Activated T-cell treated with anti-CD3 and anti-CD28 coated beads, Interleukin-2, amount 50 U/mL, for 48 hours (primary cell): ENCODE data around the gene APC2.

Experiments used
- DNase-seq, 2 experiments: peaks; one replicate each; pipeline ENCODE4 v3.0.0-alpha.2; 2020

Gene APC2

GRCh38 chr19:1447504-1447903, 2.4 kb upstream of the APC2 start:
- no peak for DNase-seq

- DNase-seq: no peak
These were observed 2.0 kb upstream of the APC2 start for GRCh38 chr19:1447944-1448343.

DNA sequence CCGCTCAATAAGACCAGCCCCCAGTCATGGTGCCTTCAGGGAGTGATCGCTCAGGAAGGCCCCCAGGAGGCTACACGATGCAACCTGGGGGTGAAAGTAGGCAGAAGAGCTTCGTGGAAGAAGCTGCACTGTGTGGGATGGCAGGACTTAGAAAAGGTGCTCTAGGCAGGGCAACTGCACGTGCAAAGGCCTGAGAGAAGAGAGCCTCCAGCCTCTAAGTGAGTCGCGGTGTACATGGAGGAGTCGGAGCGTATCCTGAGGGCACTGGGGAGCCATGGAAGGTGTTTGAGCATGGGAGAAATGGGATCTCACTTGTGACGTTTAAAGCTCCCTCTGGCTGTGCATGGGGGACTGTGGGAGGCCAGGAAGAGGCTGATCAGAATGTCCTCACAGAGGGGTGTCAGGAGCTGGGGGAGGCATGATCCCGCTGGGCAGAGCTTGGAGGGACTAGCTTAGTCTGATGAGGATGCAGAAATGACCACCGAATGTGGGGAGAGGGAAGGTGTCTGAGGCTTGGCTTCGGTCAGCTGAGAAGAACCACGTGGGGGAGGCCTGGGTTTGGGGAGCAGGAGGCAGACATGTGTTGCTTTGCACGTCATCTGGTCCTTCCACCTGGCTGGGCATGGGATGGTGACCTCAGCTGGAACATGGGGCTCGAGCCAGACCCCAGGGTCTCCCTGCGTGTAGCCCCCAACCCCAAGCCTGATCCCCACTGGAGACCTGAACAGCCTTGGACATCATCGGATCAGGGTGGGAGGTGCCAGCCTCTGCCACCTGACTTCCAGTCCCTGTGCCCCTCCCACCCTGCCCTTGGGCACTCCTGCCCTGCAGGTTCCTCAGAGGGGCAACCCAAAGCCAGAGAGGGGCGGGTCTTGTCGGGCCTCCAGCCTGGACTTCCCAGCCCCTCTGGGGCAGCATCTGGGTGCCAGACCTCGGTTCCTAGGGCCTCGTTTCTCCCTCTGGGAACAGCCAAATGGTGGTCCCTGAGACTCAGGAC, 1.1 kb downstream of the APC2 start:
- DNase-seq: no peak

- DNase-seq: no peak
These were observed 2.2 kb downstream of the APC2 start for GRCh38 chr19:1451916-1452801.

GRCh38 chr19:1452802-1453524, 3.0 kb downstream of the APC2 start:
- DNase-seq: no peak

GRCh38 chr19:1453525-1454364, 3.8 kb downstream of the APC2 start:
- DNase-seq: no peak

- DNase-seq: no peak
These were observed 5.0 kb downstream of the APC2 start for GRCh38 chr19:1455002-1455335.

GRCh38 chr19:1455336-1456120, 5.6 kb downstream of the APC2 start:
- DNase-seq: peak; percentile 83 to 85

- DNase-seq: no peak
These were observed 6.4 kb downstream of the APC2 start for GRCh38 chr19:1456121-1456900.

GRCh38 chr19:1457031-1457739, 7.3 kb downstream of the APC2 start:
- DNase-seq: no peak

GRCh38 chr19:1457892-1458291, 8.0 kb downstream of the APC2 start:
- DNase-seq: no peak

DNA sequence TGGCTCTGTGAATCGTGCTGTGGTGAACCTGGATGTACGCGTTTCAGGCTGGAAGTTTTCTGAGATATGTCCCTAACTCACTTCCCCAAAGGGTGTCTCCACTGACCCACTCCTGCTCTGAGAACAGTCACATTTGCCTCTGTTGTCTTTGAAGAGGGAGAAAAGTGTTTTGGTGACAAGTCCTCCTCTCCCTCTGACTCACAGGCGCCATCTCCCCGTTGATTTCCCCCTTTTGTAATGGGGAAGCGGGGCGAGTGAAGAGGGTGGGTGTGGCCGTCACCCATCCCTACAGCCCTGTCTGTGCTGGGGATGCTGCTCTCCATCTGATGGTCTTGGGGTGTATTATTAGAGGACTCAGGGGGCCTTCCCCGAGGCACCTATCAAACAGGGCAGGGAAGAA, 9.6 kb downstream of the APC2 start:
- no peak for DNase-seq

DNA sequence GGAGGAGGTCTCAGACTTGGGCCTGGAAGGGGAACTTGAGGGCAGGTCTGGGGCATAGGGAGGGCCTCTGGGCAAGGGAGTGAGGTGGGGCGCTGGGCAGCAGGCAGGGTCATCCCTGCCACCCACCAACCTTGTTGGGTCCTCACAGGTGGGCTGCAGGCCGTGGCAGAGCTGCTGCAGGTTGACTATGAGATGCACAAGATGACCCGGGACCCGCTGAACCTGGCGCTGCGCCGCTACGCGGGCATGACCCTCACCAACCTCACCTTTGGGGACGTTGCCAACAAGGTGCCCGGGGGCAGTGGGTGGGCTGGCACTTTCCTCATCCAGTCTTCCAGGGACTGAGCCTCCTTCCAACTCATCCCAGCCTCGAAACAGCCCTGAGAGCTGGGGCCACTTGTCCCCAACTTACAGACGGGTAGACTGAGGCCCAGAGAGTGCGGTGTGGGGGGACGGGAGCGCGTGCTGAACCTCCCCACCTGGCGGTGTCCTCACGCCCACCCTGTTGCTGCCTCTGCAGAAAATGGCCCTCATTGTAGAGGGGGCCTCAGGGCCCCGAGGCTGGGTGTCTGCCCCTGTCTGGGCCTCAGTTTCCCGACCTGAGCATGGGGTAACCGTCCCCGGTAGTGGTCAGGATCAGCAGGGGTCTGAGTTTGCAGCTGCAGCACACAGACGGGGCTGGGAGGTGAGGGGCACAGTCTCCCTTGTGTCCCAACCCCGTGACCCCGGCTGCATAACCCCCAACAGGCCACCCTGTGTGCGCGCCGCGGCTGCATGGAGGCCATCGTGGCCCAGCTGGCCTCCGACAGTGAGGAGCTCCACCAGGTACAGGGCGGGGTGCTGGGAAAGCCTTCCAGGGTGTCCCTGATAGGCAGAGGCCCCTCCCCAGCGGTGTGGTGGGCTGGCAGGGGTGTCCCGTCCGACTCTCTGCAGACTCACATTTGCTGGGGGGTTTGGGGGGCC, 10.4 kb downstream of the APC2 start:
- DNase-seq: peak in 1 of 2 experiments; percentile 14

DNA sequence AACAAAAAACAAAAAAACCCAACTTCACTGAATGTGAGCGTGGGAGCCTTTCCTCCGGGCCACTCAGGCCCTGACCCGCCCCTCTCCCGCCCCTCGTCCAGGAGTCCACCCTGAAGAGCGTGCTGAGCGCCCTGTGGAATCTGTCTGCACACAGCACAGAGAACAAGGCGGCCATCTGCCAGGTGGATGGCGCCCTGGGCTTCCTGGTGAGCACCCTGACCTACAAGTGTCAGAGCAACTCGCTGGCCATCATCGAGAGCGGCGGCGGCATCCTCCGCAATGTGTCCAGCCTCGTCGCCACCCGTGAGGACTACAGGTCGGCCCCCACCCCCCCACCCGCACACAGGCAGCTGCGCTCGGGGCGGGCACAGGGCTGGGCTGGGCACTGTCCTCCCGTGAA, 11.9 kb downstream of the APC2 start:
- DNase-seq: no peak

GRCh38 chr19:1465191-1466016, 15.5 kb downstream of the APC2 start:
- peak; percentile 53 to 67 for DNase-seq

DNA sequence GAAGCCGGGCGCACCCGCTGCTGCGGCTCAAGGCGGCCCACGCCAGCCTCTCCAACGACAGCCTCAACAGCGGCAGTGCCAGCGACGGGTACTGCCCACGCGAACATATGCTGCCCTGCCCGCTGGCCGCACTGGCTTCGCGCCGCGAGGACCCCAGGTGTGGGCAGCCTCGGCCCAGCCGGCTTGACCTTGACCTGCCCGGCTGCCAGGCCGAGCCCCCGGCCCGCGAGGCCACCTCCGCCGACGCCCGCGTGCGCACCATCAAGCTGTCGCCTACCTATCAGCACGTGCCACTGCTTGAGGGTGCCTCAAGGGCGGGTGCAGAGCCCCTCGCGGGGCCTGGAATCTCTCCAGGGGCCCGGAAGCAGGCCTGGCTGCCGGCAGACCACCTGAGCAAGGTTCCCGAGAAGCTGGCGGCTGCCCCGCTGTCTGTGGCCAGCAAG, 16.1 kb downstream of the APC2 start:
- no peak for DNase-seq

- peak in 1 of 2 experiments; percentile 23 for DNase-seq
These were observed 16.7 kb downstream of the APC2 start for GRCh38 chr19:1466461-1467214.
